Stimulated activated CD4-positive, alpha-beta T cell treated with anti-CD3 and anti-CD28 coated beads, Interleukin-4, amount 100 ng/mL, for 4 hours (primary cell): Measurements from ENCODE around the gene ANKRD7.
A peak's percentile ranks its signal among the peaks of the same experiment; 100 is the strongest.

Experiments used
- DNase-seq, 2 experiments: peaks; one replicate each; pipeline ENCODE4 v3.0.0-alpha.2; 2020

ANKRD7 gene

GRCh38 chr7:118224521-118224920 is at the start of gene ANKRD7:
ANKRD7 (plus strand) TSS chr7:118224704; CDS start chr7:118224831, 127 bp downstream.
- DNase-seq, result no peak

- no peak for DNase-seq
These were observed 48.8 kb upstream of the ANKRD7 start for GRCh38 chr7:118175740-118176139.

- DNase-seq, result no peak
These were observed 45.3 kb upstream of the ANKRD7 start for GRCh38 chr7:118179191-118179590.

GRCh38 chr7:118182593-118183427 is 41.7 kb upstream of the ANKRD7 start:
- no peak for DNase-seq

GRCh38 chr7:118183428-118183785 is 41.1 kb upstream of the ANKRD7 start:
- DNase-seq, result no peak

- peak; percentile 96 for DNase-seq
These were observed 40.5 kb upstream of the ANKRD7 start, which contains the start of gene LSM8 for GRCh38 chr7:118183786-118184564. LSM8 (plus strand) TSS chr7:118184164; CDS start chr7:118184224, 60 bp downstream.

- DNase-seq, result no peak
These were observed 40.0 kb upstream of the ANKRD7 start for GRCh38 chr7:118184565-118184940.

- DNase-seq, result no peak
These were observed 39.2 kb upstream of the ANKRD7 start for GRCh38 chr7:118185163-118185860.

GRCh38 chr7:118186501-118186900 is 38.0 kb upstream of the ANKRD7 start:
- DNase-seq, result no peak

- no peak for DNase-seq
These were observed 29.9 kb upstream of the ANKRD7 start for GRCh38 chr7:118194571-118194970.

- peak; percentile 21 to 27 for DNase-seq
These were observed 28.5 kb upstream of the ANKRD7 start for GRCh38 chr7:118195837-118196474.

- no peak for DNase-seq
These were observed 22.4 kb upstream of the ANKRD7 start for GRCh38 chr7:118202061-118202460.

- DNase-seq, result peak; percentile 66 to 70
These were observed 10.3 kb upstream of the ANKRD7 start for GRCh38 chr7:118214051-118214832.

GRCh38 chr7:118214833-118215182 is 9.7 kb upstream of the ANKRD7 start:
- DNase-seq, result no peak

GRCh38 chr7:118217210-118217619 is 7.3 kb upstream of the ANKRD7 start:
- DNase-seq, result no peak

GRCh38 chr7:118218413-118219156 is 5.9 kb upstream of the ANKRD7 start:
- DNase-seq, result no peak

GRCh38 chr7:118219157-118219512 is 5.4 kb upstream of the ANKRD7 start:
- DNase-seq, result no peak

- DNase-seq, result no peak
These were observed 3.9 kb upstream of the ANKRD7 start for GRCh38 chr7:118220583-118220982.

- no peak for DNase-seq
These were observed 1.9 kb upstream of the ANKRD7 start for GRCh38 chr7:118222591-118222990.

- no peak for DNase-seq
These were observed 8.3 kb downstream of the ANKRD7 start for GRCh38 chr7:118232837-118233236.

- DNase-seq, result no peak
These were observed 9.3 kb downstream of the ANKRD7 start for GRCh38 chr7:118233799-118234198.

GRCh38 chr7:118239014-118239413 is 14.5 kb downstream of the ANKRD7 start:
- no peak for DNase-seq
